Trophoblast cell (in vitro differentiated cells and primary cell): Measurements from ENCODE around the gene YLPM1. TPM values are rescaled to one million over a fixed set of nuclear protein-coding genes. Genes with fewer than 3 reads are reported as not detected.

Experiments used
- DNase-seq, 2 donors: peaks; one replicate each; pipeline ENCODE4 v3.0.0-alpha.2; 2016
- H2AFZ ChIP-seq: 2 replicates; pipeline ENCODE4 v1.6.1; 2013; ENCODE audit warnings: low read length, moderate library complexity, mild to moderate bottlenecking; ENCODE audit not compliant: insufficient read depth, poor library complexity
- H2AK5ac ChIP-seq: 2 replicates; pipeline ENCODE4 v1.6.1; 2013; ENCODE audit warnings: mild to moderate bottlenecking, low read length
- H2BK120ac ChIP-seq: 2 replicates; pipeline ENCODE4 v1.6.1; 2013; ENCODE audit warnings: low read length, mild to moderate bottlenecking, moderate library complexity; ENCODE audit not compliant: insufficient read depth, poor library complexity
- H2BK12ac ChIP-seq: 2 replicates; pipeline ENCODE4 v1.6.1; 2013; ENCODE audit warnings: mild to moderate bottlenecking, low read length, moderate library complexity
- H2BK5ac ChIP-seq: 2 replicates; pipeline ENCODE4 v1.6.1; 2013; ENCODE audit warnings: low read length, low read depth, moderate library complexity, mild to moderate bottlenecking; ENCODE audit not compliant: poor library complexity
- H3K14ac ChIP-seq: 2 replicates; pipeline ENCODE4 v1.6.1; 2013; ENCODE audit warnings: mild to moderate bottlenecking, low read length
- H3K18ac ChIP-seq: 2 replicates; pipeline ENCODE4 v1.6.1; 2013; ENCODE audit warnings: mild to moderate bottlenecking, low read length
- H3K23ac ChIP-seq: 2 replicates; pipeline ENCODE4 v1.6.1; 2013; ENCODE audit warnings: low read length
- H3K27ac ChIP-seq: 2 replicates; pipeline ENCODE4 v1.5.1; 2013; ENCODE audit warnings: low read depth, mild to moderate bottlenecking, inconsistent platforms, low read length, moderate library complexity
- H3K27me3 ChIP-seq: 2 replicates; pipeline ENCODE4 v1.6.1; 2013; ENCODE audit warnings: inconsistent platforms, mild to moderate bottlenecking, low read length, moderate library complexity; ENCODE audit not compliant: insufficient read depth
- H3K36me3 ChIP-seq, 2 experiments: 1 replicate in 1 of 2; 2 replicates in 1 of 2; pipeline ENCODE4 v1.6.1; 2013; ENCODE audit warnings: low read length in 2 of 2, mild to moderate bottlenecking in 2 of 2, moderate library complexity in 1 of 2; ENCODE audit not compliant: insufficient read depth in 2 of 2, control insufficient read depth in 1 of 2
- H3K4ac ChIP-seq: 2 replicates; pipeline ENCODE4 v1.6.1; 2013; ENCODE audit warnings: low read depth, mild to moderate bottlenecking, low read length, moderate library complexity
- H3K4me1 ChIP-seq, 2 experiments: 1 replicate in 1 of 2; 2 replicates in 1 of 2; pipeline ENCODE4 v1.6.1; 2013; ENCODE audit warnings: low read length in 2 of 2, mild to moderate bottlenecking in 2 of 2, moderate library complexity in 1 of 2; ENCODE audit not compliant: insufficient read depth in 2 of 2, control insufficient read depth in 1 of 2
- H3K4me2 ChIP-seq: 2 replicates; pipeline ENCODE4 v1.6.1; 2013; ENCODE audit warnings: inconsistent platforms, mild to moderate bottlenecking, low read length, moderate library complexity
- H3K4me3 ChIP-seq: 2 replicates; pipeline ENCODE4 v1.5.1; 2013; ENCODE audit warnings: mild to moderate bottlenecking, low read depth, low read length, inconsistent platforms
- H3K79me1 ChIP-seq: one replicate; pipeline ENCODE4 v1.6.1; 2013; ENCODE audit warnings: low read length
- H3K79me2 ChIP-seq: 2 replicates; pipeline ENCODE4 v1.6.1; 2013; ENCODE audit warnings: low read length, mild to moderate bottlenecking; ENCODE audit not compliant: control insufficient read depth, insufficient read depth, poor library complexity
- H3K9ac ChIP-seq: 2 replicates; pipeline ENCODE4 v1.6.1; 2013; ENCODE audit warnings: mild to moderate bottlenecking, low read length
- H3K9me3 ChIP-seq: 2 replicates; pipeline ENCODE4 v1.6.1; 2013; ENCODE audit warnings: low read depth, mild to moderate bottlenecking, control low read depth, inconsistent platforms, low read length; ENCODE audit not compliant: insufficient read depth
- H4K12ac ChIP-seq: 2 replicates; pipeline ENCODE4 v1.6.1; 2013; ENCODE audit warnings: low read depth, mild to moderate bottlenecking, low read length, moderate library complexity
- H4K8ac ChIP-seq: 2 replicates; pipeline ENCODE4 v1.6.1; 2013; ENCODE audit warnings: low read depth, mild to moderate bottlenecking, low read length, moderate library complexity
- H4K91ac ChIP-seq: one replicate; pipeline ENCODE4 v1.6.1; 2013; ENCODE audit warnings: low read depth, mild to moderate bottlenecking, low read length, moderate library complexity
- WGBS: extraction: QIAGEN DNeasy Blood & Tissue Kit; methylation state at CpG from one replicate; pipeline ENCODE4 v1.1.7; 2013; ENCODE audit warnings: missing lambda C conversion rate; ENCODE audit not compliant: insufficient read length, insufficient coverage; ENCODE audit errors: extremely low coverage; 5-methylcytosine and 5-hydroxymethylcytosine counted together
- polyA plus RNA-seq: library from polyadenylated mRNA; stranded (reverse); fragments of 200-250 nt; gene quantifications from 2 replicates; pipeline ENCODE4 v1.2.3, GENCODE V29; 2013

The YLPM1 gene, protein sequence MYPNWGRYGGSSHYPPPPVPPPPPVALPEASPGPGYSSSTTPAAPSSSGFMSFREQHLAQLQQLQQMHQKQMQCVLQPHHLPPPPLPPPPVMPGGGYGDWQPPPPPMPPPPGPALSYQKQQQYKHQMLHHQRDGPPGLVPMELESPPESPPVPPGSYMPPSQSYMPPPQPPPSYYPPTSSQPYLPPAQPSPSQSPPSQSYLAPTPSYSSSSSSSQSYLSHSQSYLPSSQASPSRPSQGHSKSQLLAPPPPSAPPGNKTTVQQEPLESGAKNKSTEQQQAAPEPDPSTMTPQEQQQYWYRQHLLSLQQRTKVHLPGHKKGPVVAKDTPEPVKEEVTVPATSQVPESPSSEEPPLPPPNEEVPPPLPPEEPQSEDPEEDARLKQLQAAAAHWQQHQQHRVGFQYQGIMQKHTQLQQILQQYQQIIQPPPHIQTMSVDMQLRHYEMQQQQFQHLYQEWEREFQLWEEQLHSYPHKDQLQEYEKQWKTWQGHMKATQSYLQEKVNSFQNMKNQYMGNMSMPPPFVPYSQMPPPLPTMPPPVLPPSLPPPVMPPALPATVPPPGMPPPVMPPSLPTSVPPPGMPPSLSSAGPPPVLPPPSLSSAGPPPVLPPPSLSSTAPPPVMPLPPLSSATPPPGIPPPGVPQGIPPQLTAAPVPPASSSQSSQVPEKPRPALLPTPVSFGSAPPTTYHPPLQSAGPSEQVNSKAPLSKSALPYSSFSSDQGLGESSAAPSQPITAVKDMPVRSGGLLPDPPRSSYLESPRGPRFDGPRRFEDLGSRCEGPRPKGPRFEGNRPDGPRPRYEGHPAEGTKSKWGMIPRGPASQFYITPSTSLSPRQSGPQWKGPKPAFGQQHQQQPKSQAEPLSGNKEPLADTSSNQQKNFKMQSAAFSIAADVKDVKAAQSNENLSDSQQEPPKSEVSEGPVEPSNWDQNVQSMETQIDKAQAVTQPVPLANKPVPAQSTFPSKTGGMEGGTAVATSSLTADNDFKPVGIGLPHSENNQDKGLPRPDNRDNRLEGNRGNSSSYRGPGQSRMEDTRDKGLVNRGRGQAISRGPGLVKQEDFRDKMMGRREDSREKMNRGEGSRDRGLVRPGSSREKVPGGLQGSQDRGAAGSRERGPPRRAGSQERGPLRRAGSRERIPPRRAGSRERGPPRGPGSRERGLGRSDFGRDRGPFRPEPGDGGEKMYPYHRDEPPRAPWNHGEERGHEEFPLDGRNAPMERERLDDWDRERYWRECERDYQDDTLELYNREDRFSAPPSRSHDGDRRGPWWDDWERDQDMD (N-terminal part only)
- 26.2 and 27.4 TPM in 2 replicates for polyA plus RNA-seq

GRCh38 chr14:74762917-74763802, at the start of gene YLPM1:
Gene YLPM1 (plus strand): TSS chr14:74763316. CDS start chr14:74763490, 174 bp downstream.
- H2BK5ac ChIP-seq, result peak within 1 kb of the TSS; percentile 65

GRCh38 chr14:74713395-74713735, 49.8 kb upstream of the YLPM1 start:
- no peak overlapping the region for H2BK120ac ChIP-seq
- H3K4ac ChIP-seq, result no peak overlapping the region
- H3K18ac ChIP-seq, result no peak overlapping the region
- no peak overlapping the region for H3K14ac ChIP-seq
- H3K9me3 ChIP-seq, result no peaks in the 10 kb centered on the region
- H3K36me3 ChIP-seq, result peaks cover 7% of the 10 kb centered on the region in 2 experiments
- peaks cover 3% of the 10 kb centered on the region for H3K79me1 ChIP-seq
- H3K27me3 ChIP-seq, result no peaks in the 10 kb centered on the region
- H2AFZ ChIP-seq, result no peak overlapping the region
- no peak overlapping the region for H2BK12ac ChIP-seq
- H2BK5ac ChIP-seq, result no peak overlapping the region
- H4K12ac ChIP-seq, result no peak overlapping the region
- no peak overlapping the region for H4K91ac ChIP-seq
- H3K23ac ChIP-seq, result no peak overlapping the region
- DNase-seq, result no peak
- H3K79me2 ChIP-seq, result peaks cover 5% of the 10 kb centered on the region
- peak overlapping the region; percentile 73 for H3K4me2 ChIP-seq
- no peaks in the 10 kb centered on the region for H3K4me1 ChIP-seq
- no peak overlapping the region for H4K8ac ChIP-seq
- H2AK5ac ChIP-seq, result no peak overlapping the region
- H3K27ac ChIP-seq, result no peak overlapping the region
- H3K4me3 ChIP-seq, result peak overlapping the region; percentile 99
- H3K9ac ChIP-seq, result no peak overlapping the region
- no CpG with 5 or more reads among the region's 6 CpGs for WGBS

More at GRCh38 chr14:74762917-74763802, at the start of gene YLPM1:
- peak within 1 kb of the TSS; percentile 94 for H4K8ac ChIP-seq
- peak within 1 kb of the TSS; percentile 87 for H4K91ac ChIP-seq
- H3K4me3 ChIP-seq, result peak within 1 kb of the TSS; percentile 90
- H3K27ac ChIP-seq, result peak within 1 kb of the TSS; percentile 63
- H2AK5ac ChIP-seq, result peak within 1 kb of the TSS; percentile 36
- H3K79me1 ChIP-seq, result peaks cover 7% of the 10 kb centered on the region
- H3K4ac ChIP-seq, result peak within 1 kb of the TSS; percentile 8
- H3K4me2 ChIP-seq, result peak within 1 kb of the TSS; percentile 86
- peak within 1 kb of the TSS; percentile 95 for H4K12ac ChIP-seq
- no CpG with 5 or more reads among the region's 76 CpGs for WGBS
- H3K14ac ChIP-seq, result peak within 1 kb of the TSS; percentile 91
- no peaks in the 10 kb centered on the region for H3K4me1 ChIP-seq
- no peaks in the 10 kb centered on the region for H3K9me3 ChIP-seq
- H2AFZ ChIP-seq, result peak within 1 kb of the TSS; percentile 97
- peak within 1 kb of the TSS; percentile 85 for H3K9ac ChIP-seq
- H3K36me3 ChIP-seq, result no peaks in the 10 kb centered on the region
- peak within 1 kb of the TSS; percentile 90 for H3K18ac ChIP-seq
- peak; percentile 93 to 99 for DNase-seq
- no peak within 1 kb of the TSS for H2BK12ac ChIP-seq
- no peaks in the 10 kb centered on the region for H3K27me3 ChIP-seq
- no peak within 1 kb of the TSS for H3K23ac ChIP-seq
- peak within 1 kb of the TSS; percentile 30 for H2BK120ac ChIP-seq
- H3K79me2 ChIP-seq, result peaks cover 9% of the 10 kb centered on the region

DNA sequence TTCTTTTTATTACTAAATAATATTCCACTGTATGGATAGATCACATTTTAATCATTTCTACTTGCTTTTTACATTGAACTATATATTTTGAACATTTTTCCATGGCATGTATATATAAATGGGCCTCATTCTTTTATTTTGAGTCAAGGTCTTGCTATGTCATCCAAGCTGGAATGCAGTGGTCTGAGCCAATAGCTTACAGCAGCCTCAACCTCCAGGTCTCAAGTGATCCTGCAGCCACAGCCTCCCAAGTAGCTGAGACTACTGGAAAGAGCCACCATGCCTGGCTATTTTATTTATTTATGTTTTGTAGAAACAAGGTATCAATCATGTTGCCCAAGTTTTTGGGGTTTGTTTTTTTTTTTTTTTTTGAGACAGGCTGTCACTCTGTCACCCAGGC, 42.6 kb upstream of the YLPM1 start:
- DNase-seq, result no peak
- Histone ChIP-seq H3K27ac (no peak overlapping the region), H4K12ac (no peak overlapping the region), H2BK12ac (no peak overlapping the region), H3K4me3 (no peak overlapping the region), H3K4me2 (no peak overlapping the region), H3K27me3 (no peaks in the 10 kb centered on the region), H3K79me1 (no peaks in the 10 kb centered on the region), H3K4me1 (no peaks in the 10 kb centered on the region), H3K79me2 (no peaks in the 10 kb centered on the region), H2BK5ac (no peak overlapping the region), H3K9ac (no peak overlapping the region), H3K18ac (no peak overlapping the region), H4K91ac (no peak overlapping the region), H3K36me3 (peaks cover 15 to 24% of the 10 kb centered on the region in 2 experiments), H3K9me3 (no peaks in the 10 kb centered on the region), H2AK5ac (no peak overlapping the region), H3K23ac (no peak overlapping the region), H2AFZ (no peak overlapping the region), H3K4ac (no peak overlapping the region), H2BK120ac (no peak overlapping the region), H3K14ac (no peak overlapping the region), H4K8ac (no peak overlapping the region)
